DMS114 treated with DMSO at 0.1 percent for 48 hours (cell line): ENCODE data around the gene PPP2R2D.
"Not testable (repeated sequence)": the region's sequence is repeated elsewhere in the genome, so short reads cannot be mapped to it uniquely, and the experiment has no call there.

Experiments
- DNase-seq: peaks from one replicate; lab custom pipeline; 2025; ENCODE audit not compliant: unreplicated experiment; lab: John Stamatoyannopoulos, UW

The PPP2R2D gene

GRCh38 chr10:131973160-131973951 lies 72.5 kb downstream of the PPP2R2D start:
- DNase-seq, result no peak

GRCh38 chr10:131974034-131974817 lies 73.4 kb downstream of the PPP2R2D start:
- no peak for DNase-seq

- DNase-seq, result no peak
Observed at GRCh38 chr10:131975003-131975402, 74.2 kb downstream of the PPP2R2D start.

GRCh38 chr10:131975796-131976195 lies 75.0 kb downstream of the PPP2R2D start:
- DNase-seq, result no peak

- DNase-seq, result no peak
Observed at GRCh38 chr10:131977323-131978096, 76.7 kb downstream of the PPP2R2D start.

GRCh38 chr10:131978366-131978765 lies 77.6 kb downstream of the PPP2R2D start:
- DNase-seq, result no peak

GRCh38 chr10:131978851-131979250 lies 78.0 kb downstream of the PPP2R2D start:
- DNase-seq, result no peak

GRCh38 chr10:131979336-131979735 lies 78.5 kb downstream of the PPP2R2D start:
- no peak for DNase-seq

GRCh38 chr10:131979821-131980270 lies 79.0 kb downstream of the PPP2R2D start:
- no peak for DNase-seq

- DNase-seq, result no peak
Observed at GRCh38 chr10:131980321-131980720, 79.5 kb downstream of the PPP2R2D start.

- DNase-seq, result no peak
Observed at GRCh38 chr10:131980761-131981428, 80.1 kb downstream of the PPP2R2D start.

GRCh38 chr10:131981429-131982184 lies 80.8 kb downstream of the PPP2R2D start, which contains the start of gene BNIP3:
TSS of gene BNIP3 (minus strand) at chr10:131981923. CDS start at chr10:131981806, 117 bp downstream.
- peak; percentile 86 for DNase-seq

GRCh38 chr10:131982185-131982756 lies 81.5 kb downstream of the PPP2R2D start:
- DNase-seq, result no peak

GRCh38 chr10:131982796-131983195 lies 82.0 kb downstream of the PPP2R2D start:
- DNase-seq, result no peak

GRCh38 chr10:131983780-131984179 lies 83.0 kb downstream of the PPP2R2D start:
- no peak for DNase-seq

- DNase-seq, result not testable (repeated sequence)
Observed at GRCh38 chr10:131986851-131987250, 86.0 kb downstream of the PPP2R2D start.

GRCh38 chr10:131987301-131987700 lies 86.5 kb downstream of the PPP2R2D start:
- not testable (repeated sequence) for DNase-seq

- not testable (repeated sequence) for DNase-seq
Observed at GRCh38 chr10:131987786-131988185, 87.0 kb downstream of the PPP2R2D start.

GRCh38 chr10:131991726-131992125 lies 90.9 kb downstream of the PPP2R2D start:
- no peak for DNase-seq

GRCh38 chr10:131993275-131993674 lies 92.5 kb downstream of the PPP2R2D start:
- no peak for DNase-seq
